Body of pancreas (tissue), 4 donors: ENCODE measurements around the gene FAM114A1. TPM values are rescaled to one million over a fixed set of nuclear protein-coding genes. Genes with fewer than 3 reads are reported as not detected.

Experiments used
- ATAC-seq: fragments of 150-250 bp; one replicate; pipeline ENCODE4 v1.9.1; 2016
- DNase-seq, 4 donors: peaks; one replicate each; pipeline ENCODE4 v3.0.0-alpha.2; 2019
- H3K27ac ChIP-seq, 4 donors: fragments of 200-600 bp; sonication (generic); 1 replicate in 3 of 4; 2 replicates in 1 of 4; pipeline versions ENCODE4 v1.5.1 to v1.6.1; 2016 to 2019; ENCODE audit warnings: mild to moderate bottlenecking in 1 of 4, mixed read lengths in 1 of 4, moderate library complexity in 1 of 4
- H3K27me3 ChIP-seq, 2 donors: fragments of 200-600 bp; sonication (generic); one replicate each; pipeline ENCODE4 v1.6.0; 2016; ENCODE audit warnings: mild to moderate bottlenecking in 1 of 2
- H3K36me3 ChIP-seq, 2 donors: fragments of 200-600 bp; sonication (generic); replicated peaks in 1 of 2; 2 replicates each; pipeline ENCODE4 v1.5.1; 2016; ENCODE audit warnings: low read depth in 2 of 2; ENCODE audit not compliant: insufficient read depth in 1 of 2
- H3K4me1 ChIP-seq: fragments of 200-600 bp; sonication (generic); one replicate; pipeline ENCODE4 v1.6.0; 2016
- H3K4me3 ChIP-seq, 2 donors: fragments of 200-600 bp; sonication (generic); 1 replicate in 1 of 2; 2 replicates in 1 of 2; pipeline ENCODE4 v1.5.1; 2016 to 2019
- H3K9me3 ChIP-seq, 3 donors: fragments of 200-600 bp; sonication (generic); 1 replicate in 2 of 3; 2 replicates in 1 of 3; pipeline ENCODE4 v1.5.1; 2016
- CTCF ChIP-seq, 7 experiments: fragments of 450-650 bp in 4 of 7; fragments of 200-600 bp in 3 of 7; sonication (generic) in 3 of 7; IDR thresholded peaks; one replicate each; pipeline ENCODE4 v1.5.1; 2016 to 2019; ENCODE audit warnings: antibody characterized with exemption in 7 of 7
- POLR2A ChIP-seq, 3 donors: fragments of 450-650 bp; IDR thresholded peaks; one replicate each; pipeline ENCODE4 v1.6.1; 2016; ENCODE audit warnings: antibody characterized with exemption in 3 of 3, mild to moderate bottlenecking in 2 of 3
- WGBS, 2 donors: methylation state at CpG; one replicate each; pipeline ENCODE4 v1.1.5; 2017; 5-methylcytosine and 5-hydroxymethylcytosine counted together
- intact Hi-C: fragments of 100-400 bp; cut with DNase I; formaldehyde crosslinking; loops from one replicate; pipeline ENCODE4 v1.15.1; 2023
- total RNA-seq, 2 donors: library from RNA; depleted of rRNA; stranded (reverse); fragments of >200 nt; gene quantifications; one replicate each; pipeline ENCODE4 v1.1.0, GENCODE V29; 2016

FAM114A1 gene
- total RNA-seq, 2 donors from 2014 or later, result 30.6 to 43.2 TPM

GRCh38 chr4:38923746-38924145 lies 56.1 kb downstream of the FAM114A1 start:
- H3K9me3 ChIP-seq, result no peaks in the 10 kb centered on the region
- H3K27me3 ChIP-seq, result no peaks in the 10 kb centered on the region
- no peak for TF ChIP-seq CTCF (IDR thresholded peaks at IDR 0.05)
- no peak for TF ChIP-seq POLR2A (IDR thresholded peaks at IDR 0.05)
- intact Hi-C loops, result no loop called here
- H3K4me3 ChIP-seq, result no peak overlapping the region
- ATAC-seq (no peak), DNase-seq (no peak)
- 21 to 38% methylated on average over 2 of the region's 2 CpGs for WGBS, 2 donors
- no peaks in the 10 kb centered on the region for H3K4me1 ChIP-seq
- peaks cover 0 to 4% of the 10 kb centered on the region in 2 donors for H3K36me3 ChIP-seq
- no peak overlapping the region for H3K27ac ChIP-seq

GRCh38 chr4:38924353-38924752 lies 56.7 kb downstream of the FAM114A1 start:
- no peaks in the 10 kb centered on the region for H3K4me1 ChIP-seq
- no peak overlapping the region for H3K27ac ChIP-seq
- intact Hi-C loops, result no loop called here
- ATAC-seq (no peak), DNase-seq (no peak)
- H3K9me3 ChIP-seq, result no peaks in the 10 kb centered on the region
- 64 to 77% methylated on average over 5 of the region's 5 CpGs for WGBS, 2 donors
- no peak for TF ChIP-seq POLR2A (IDR thresholded peaks at IDR 0.05)
- TF ChIP-seq CTCF (IDR thresholded peaks at IDR 0.05), result no peak
- peaks cover 0 to 4% of the 10 kb centered on the region in 2 donors for H3K36me3 ChIP-seq
- no peak overlapping the region for H3K4me3 ChIP-seq
- H3K27me3 ChIP-seq, result no peaks in the 10 kb centered on the region

- Histone ChIP-seq H3K36me3 (peaks cover 0 to 3% of the 10 kb centered on the region in 2 donors), H3K9me3 (no peaks in the 10 kb centered on the region), H3K4me3 (no peak overlapping the region), H3K4me1 (no peaks in the 10 kb centered on the region), H3K27me3 (no peaks in the 10 kb centered on the region), H3K27ac (no peak overlapping the region)
- 50 to 62% methylated on average over 3 of the region's 3 CpGs for WGBS, 2 donors
- intact Hi-C loops, result no loop called here
- ATAC-seq (no peak), DNase-seq (no peak)
- TF ChIP-seq POLR2A (IDR thresholded peaks at IDR 0.05), result no peak
- no peak for TF ChIP-seq CTCF (IDR thresholded peaks at IDR 0.05)
Measured at GRCh38 chr4:38925492-38926413, 58.1 kb downstream of the FAM114A1 start.

- WGBS, 2 donors, result 80 to 85% methylated on average over 6 of the region's 6 CpGs
- no peaks in the 10 kb centered on the region for H3K27me3 ChIP-seq
- DNase-seq, result no peak
- no peak overlapping the region for H3K27ac ChIP-seq
- TF ChIP-seq CTCF (IDR thresholded peaks at IDR 0.05) (no peak), POLR2A (IDR thresholded peaks at IDR 0.05) (no peak)
- H3K36me3 ChIP-seq, result peaks cover 0 to 3% of the 10 kb centered on the region in 2 donors
- no peak for ATAC-seq
- H3K9me3 ChIP-seq, result no peaks in the 10 kb centered on the region
- intact Hi-C loops, result no loop called here
- H3K4me1 ChIP-seq, result no peaks in the 10 kb centered on the region
- H3K4me3 ChIP-seq, result no peak overlapping the region
Measured at GRCh38 chr4:38926896-38927295, 59.3 kb downstream of the FAM114A1 start.
